GM21529 (cell line): ENCODE data around the gene MARK2.

Source experiments
- ATAC-seq: cut with Tn5 transposase; IDR thresholded peaks from one replicate; pipeline ENCODE4 v1.9.1; 2021; ENCODE audit not compliant: unreplicated experiment

Gene MARK2

GRCh38 chr11:63829823-63830489, 9.0 kb upstream of the MARK2 start:
- no peak for ATAC-seq

GRCh38 chr11:63831326-63831725, 7.6 kb upstream of the MARK2 start:
- ATAC-seq = no peak

GRCh38 chr11:63832336-63832735, 6.6 kb upstream of the MARK2 start:
- ATAC-seq = no peak

- ATAC-seq = no peak
Observed at GRCh38 chr11:63833048-63833447, 5.9 kb upstream of the MARK2 start.

- no peak for ATAC-seq
Observed at GRCh38 chr11:63834535-63835157, 4.3 kb upstream of the MARK2 start.

GRCh38 chr11:63835158-63835545, 3.8 kb upstream of the MARK2 start:
- ATAC-seq = no peak

GRCh38 chr11:63837027-63837688, 1.8 kb upstream of the MARK2 start:
- no peak for ATAC-seq

GRCh38 chr11:63837739-63838138, 1.2 kb upstream of the MARK2 start:
- no peak for ATAC-seq

GRCh38 chr11:63838150-63838677, 696 bp upstream of the MARK2 start:
- ATAC-seq = no peak

- ATAC-seq = peak; percentile 0
Observed at GRCh38 chr11:63839508-63840355, 822 bp downstream of the MARK2 start.

GRCh38 chr11:63840356-63841060, 1.6 kb downstream of the MARK2 start:
- ATAC-seq = no peak

- no peak for ATAC-seq
Observed at GRCh38 chr11:63841554-63841953, 2.6 kb downstream of the MARK2 start.

GRCh38 chr11:63843041-63843440, 4.1 kb downstream of the MARK2 start:
- ATAC-seq = no peak

- no peak for ATAC-seq
Observed at GRCh38 chr11:63844836-63845235, 5.9 kb downstream of the MARK2 start.

- ATAC-seq = no peak
Observed at GRCh38 chr11:63845303-63845702, 6.4 kb downstream of the MARK2 start.

GRCh38 chr11:63845911-63846310, 7.0 kb downstream of the MARK2 start:
- ATAC-seq = no peak

GRCh38 chr11:63846897-63847296, 8.0 kb downstream of the MARK2 start:
- ATAC-seq = no peak

- no peak for ATAC-seq
Observed at GRCh38 chr11:63847363-63847762, 8.5 kb downstream of the MARK2 start.

- no peak for ATAC-seq
Observed at GRCh38 chr11:63849691-63850090, 10.8 kb downstream of the MARK2 start.

- no peak for ATAC-seq
Observed at GRCh38 chr11:63850920-63851319, 12.0 kb downstream of the MARK2 start.

- no peak for ATAC-seq
Observed at GRCh38 chr11:63851364-63851763, 12.5 kb downstream of the MARK2 start.
